Osteocyte (in vitro differentiated cells): ENCODE results near the gene RNASEH2A. TPM values are rescaled to one million over a fixed set of nuclear protein-coding genes. Genes with fewer than 3 reads are reported as not detected.
A peak's percentile ranks its signal among the peaks of the same experiment; 100 is the strongest.

Experiments used
- DNase-seq: peaks from one replicate; pipeline ENCODE4 v3.0.0; 2021; ENCODE audit warnings: mixed read lengths; ENCODE audit not compliant: unreplicated experiment; ENCODE audit errors: extremely low spot score
- H3K27ac Mint-ChIP-seq: one replicate; pipeline ENCODE4 v1.8.0; 2021; ENCODE audit warnings: mild to moderate bottlenecking, mixed read lengths; ENCODE audit not compliant: unreplicated experiment
- H3K27me3 Mint-ChIP-seq: one replicate; pipeline ENCODE4 v1.8.0; 2021; ENCODE audit warnings: mixed read lengths; ENCODE audit not compliant: unreplicated experiment
- H3K36me3 Mint-ChIP-seq: one replicate; pipeline ENCODE4 v1.8.0; 2021; ENCODE audit warnings: mixed read lengths; ENCODE audit not compliant: unreplicated experiment
- H3K4me1 Mint-ChIP-seq: one replicate; pipeline ENCODE4 v1.8.0; 2021; ENCODE audit warnings: mixed read lengths; ENCODE audit not compliant: unreplicated experiment
- H3K4me3 Mint-ChIP-seq: one replicate; pipeline ENCODE4 v1.8.0; 2021; ENCODE audit warnings: mild to moderate bottlenecking, moderate library complexity, mixed read lengths; ENCODE audit not compliant: unreplicated experiment
- H3K9me3 Mint-ChIP-seq: one replicate; pipeline ENCODE4 v1.8.0; 2021; ENCODE audit warnings: mixed read lengths; ENCODE audit not compliant: unreplicated experiment
- CTCF ChIP-seq: fragments of 200-600 bp; sonication (generic); IDR thresholded peaks from 2 replicates; pipeline ENCODE4 v1.5.0; 2021; ENCODE audit warnings: antibody characterized with exemption, mild to moderate bottlenecking, moderate library complexity
- total RNA-seq: library from RNA; stranded (reverse); gene quantifications from 2 replicates; pipeline ENCODE4 v1.2.1, GENCODE V29; 2021

RNASEH2A gene
- total RNA-seq, 1 donor from 2014 or later: 7.6 TPM

GRCh38 chr19:12764698-12765097 is 41.7 kb upstream of the RNASEH2A start:
- H3K4me1 Mint-ChIP-seq: peaks cover 3% of the 10 kb centered on the region
- no peak overlapping the region for H3K27ac Mint-ChIP-seq
- DNase-seq: no peak
- no peak for TF ChIP-seq CTCF
- no peaks in the 10 kb centered on the region for H3K9me3 Mint-ChIP-seq
- H3K27me3 Mint-ChIP-seq: no peaks in the 10 kb centered on the region
- peaks cover 3% of the 10 kb centered on the region for H3K36me3 Mint-ChIP-seq
- H3K4me3 Mint-ChIP-seq: no peak overlapping the region

GRCh38 chr19:12766051-12766521 is 40.3 kb upstream of the RNASEH2A start:
- TF ChIP-seq CTCF: peak; percentile 78
- Mint-ChIP-seq H3K9me3 (no peaks in the 10 kb centered on the region), H3K4me3 (peak overlapping the region; percentile 70), H3K4me1 (peaks cover 2% of the 10 kb centered on the region), H3K27me3 (no peaks in the 10 kb centered on the region), H3K27ac (no peak overlapping the region), H3K36me3 (peaks cover 3% of the 10 kb centered on the region)
- DNase-seq: peak; percentile 93

GRCh38 chr19:12767150-12767549 is 39.2 kb upstream of the RNASEH2A start:
- DNase-seq: no peak
- no peaks in the 10 kb centered on the region for H3K27me3 Mint-ChIP-seq
- H3K36me3 Mint-ChIP-seq: peaks cover 3% of the 10 kb centered on the region
- no peak overlapping the region for H3K4me3 Mint-ChIP-seq
- no peak overlapping the region for H3K27ac Mint-ChIP-seq
- H3K9me3 Mint-ChIP-seq: no peaks in the 10 kb centered on the region
- TF ChIP-seq CTCF: no peak
- H3K4me1 Mint-ChIP-seq: peaks cover 2% of the 10 kb centered on the region

GRCh38 chr19:12767666-12768065 is 38.7 kb upstream of the RNASEH2A start:
- Mint-ChIP-seq H3K9me3 (no peaks in the 10 kb centered on the region), H3K4me3 (no peak overlapping the region), H3K36me3 (peaks cover 3% of the 10 kb centered on the region), H3K27me3 (no peaks in the 10 kb centered on the region), H3K4me1 (peaks cover 2% of the 10 kb centered on the region), H3K27ac (no peak overlapping the region)
- TF ChIP-seq CTCF: no peak
- no peak for DNase-seq

- no peak overlapping the region for H3K4me3 Mint-ChIP-seq
- DNase-seq: no peak
- H3K4me1 Mint-ChIP-seq: peaks cover 5% of the 10 kb centered on the region
- H3K36me3 Mint-ChIP-seq: no peaks in the 10 kb centered on the region
- H3K9me3 Mint-ChIP-seq: no peaks in the 10 kb centered on the region
- TF ChIP-seq CTCF: no peak
- no peak overlapping the region for H3K27ac Mint-ChIP-seq
- no peaks in the 10 kb centered on the region for H3K27me3 Mint-ChIP-seq
Observed at GRCh38 chr19:12769689-12770088, 36.7 kb upstream of the RNASEH2A start.
